ENCODE measurements around the gene EPB41L1.

DNA sequence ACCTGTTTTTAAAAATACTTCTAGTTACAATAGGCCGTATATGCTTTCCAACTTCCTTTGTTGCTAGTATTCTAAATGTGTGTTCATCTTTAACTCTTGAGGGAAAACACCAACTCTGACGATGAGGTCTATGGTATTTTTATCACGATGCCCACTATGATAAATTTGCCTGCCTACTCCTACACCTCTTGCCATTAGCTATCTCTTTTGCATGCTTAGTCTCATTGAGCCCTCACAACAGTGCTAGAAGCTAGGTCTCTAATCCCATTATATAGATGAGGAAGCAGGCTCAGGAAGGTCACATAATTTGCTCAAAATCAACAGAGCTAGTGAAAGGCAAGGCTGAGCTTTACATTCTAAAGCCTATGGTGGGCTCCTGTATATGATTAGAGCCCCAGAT, 94.9 kb downstream of the EPB41L1 start:
- no peak for TF ChIP-seq CTCF (IDR thresholded peaks at IDR 0.05 in 8 of 11, conservative IDR thresholded peaks at IDR 0.05 in 3 of 11)
- no peak for TF ChIP-seq POLR2A (IDR thresholded peaks at IDR 0.05)

All from spleen (tissue), 7 donors.